ENCODE data around the gene LIG4. TPM values are rescaled to one million over a fixed set of nuclear protein-coding genes. Genes with fewer than 3 reads are reported as not detected.

Gene LIG4
- total and polyA plus RNA-seq, 7 experiments from 2014 or later, result 2.7 to 10.4 (median 9.1) TPM

GRCh38 chr13:108200781-108201398, 14.4 kb downstream of the LIG4 start:
- Histone ChIP-seq H3K27ac (ENCODE audit: low read depth, low read length) (no peak overlapping the region), H3K4me3 (ENCODE audit: low read length) (no peak overlapping the region), H3K36me3 (ENCODE audit: control insufficient read depth in 2 of 3, insufficient read depth in 3 of 3, low read length in 3 of 3) (no peaks in the 10 kb centered on the region), H3K27me3 (ENCODE audit: control insufficient read depth in 2 of 2, insufficient read depth in 2 of 2, low read length in 2 of 2) (no peaks in the 10 kb centered on the region), H3K4me1 (ENCODE audit: control insufficient read depth in 2 of 2, insufficient read depth in 2 of 2, low read length in 2 of 2) (no peaks in the 10 kb centered on the region), H3K9me3 (ENCODE audit: control insufficient read depth in 2 of 3, low read length in 3 of 3) (peaks cover 0 to 3% (median 0%) of the 10 kb centered on the region in 3 experiments)
- Mint-ChIP-seq H3K9me3 (peaks cover 0 to 19% (median 6%) of the 10 kb centered on the region in 11 donors), H3K27me3 (peaks cover 13 to 40% (median 30%) of the 10 kb centered on the region in 5 donors), H3K4me3 (no peak overlapping the region), H3K36me3 (peaks cover 0 to 9% (median 0%) of the 10 kb centered on the region in 5 donors), H3K27ac (no peak overlapping the region), H3K4me1 (peaks cover 0 to 27% (median 0%) of the 10 kb centered on the region in 7 donors)
- ATAC-seq (no peak), DNase-seq (no peak)
- POLR2A ChIA-PET, result no interaction called here
- CTCF ChIA-PET, result no interaction called here
- intact Hi-C loops (cut with micrococcal nuclease), result no loop called here

DNA sequence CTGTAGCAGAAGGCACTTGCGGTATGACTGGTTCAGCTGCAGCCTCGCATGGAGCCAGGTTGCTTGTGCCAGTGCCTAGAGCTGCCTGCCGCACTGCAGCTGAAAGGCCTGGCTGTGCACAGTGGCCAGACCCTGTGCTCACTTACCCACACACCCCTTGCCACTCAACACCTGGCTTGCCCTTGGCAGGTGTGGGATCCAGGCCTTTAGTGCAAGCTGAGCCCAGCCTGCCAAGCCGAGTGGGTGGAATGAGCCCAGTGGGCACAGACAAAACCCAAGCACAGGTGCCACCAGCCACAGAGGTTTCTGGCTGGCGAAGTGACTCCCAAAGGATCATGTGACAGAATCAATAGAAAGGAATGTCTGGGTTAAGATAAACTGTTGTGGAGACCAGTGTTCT, 19.5 kb downstream of the LIG4 start:
- H3K9me3 ChIP-seq (ENCODE audit: control insufficient read depth in 2 of 3, low read length in 3 of 3), result peaks cover 0 to 19% (median 0%) of the 10 kb centered on the region in 3 experiments
- H3K4me1 Mint-ChIP-seq, result peaks cover 0 to 1% (median 0%) of the 10 kb centered on the region in 7 donors
- H3K27ac ChIP-seq (ENCODE audit: low read depth, low read length), result no peak overlapping the region
- H3K4me1 ChIP-seq (ENCODE audit: control insufficient read depth in 2 of 2, insufficient read depth in 2 of 2, low read length in 2 of 2), result no peaks in the 10 kb centered on the region
- H3K27ac Mint-ChIP-seq, result no peak overlapping the region
- peaks cover 8 to 27% (median 14%) of the 10 kb centered on the region in 5 donors for H3K27me3 Mint-ChIP-seq
- ChIA-PET POLR2A (no interaction called here), CTCF (no interaction called here)
- no peak overlapping the region for H3K4me3 ChIP-seq (ENCODE audit: low read length)
- peaks cover 0 to 38% (median 13%) of the 10 kb centered on the region in 11 donors for H3K9me3 Mint-ChIP-seq
- H3K4me3 Mint-ChIP-seq, result no peak overlapping the region
- ATAC-seq, result no peak
- H3K36me3 Mint-ChIP-seq, result peaks cover 0 to 5% (median 4%) of the 10 kb centered on the region in 5 donors
- no peaks in the 10 kb centered on the region for H3K36me3 ChIP-seq (ENCODE audit: control insufficient read depth in 2 of 3, insufficient read depth in 3 of 3, low read length in 3 of 3)
- DNase-seq, result no peak
- intact Hi-C loops (cut with micrococcal nuclease), result no loop called here
- no peaks in the 10 kb centered on the region for H3K27me3 ChIP-seq (ENCODE audit: control insufficient read depth in 2 of 2, insufficient read depth in 2 of 2, low read length in 2 of 2)

- no peak overlapping the region for H3K4me3 ChIP-seq (ENCODE audit: low read length)
- H3K9me3 ChIP-seq (ENCODE audit: control insufficient read depth in 2 of 3, low read length in 3 of 3), result peaks cover 0 to 19% (median 0%) of the 10 kb centered on the region in 3 experiments
- Mint-ChIP-seq H3K36me3 (peaks cover 0 to 5% (median 4%) of the 10 kb centered on the region in 5 donors), H3K27me3 (peaks cover 10 to 34% (median 17%) of the 10 kb centered on the region in 5 donors), H3K9me3 (peaks cover 0 to 44% (median 13%) of the 10 kb centered on the region in 11 donors), H3K4me1 (peaks cover 0 to 1% (median 0%) of the 10 kb centered on the region in 7 donors), H3K27ac (no peak overlapping the region), H3K4me3 (no peak overlapping the region)
- ChIA-PET POLR2A (no interaction called here), CTCF (interaction anchor here (0.6 kb wide), 1 partner anchor 47 kb away, joined by 3 read pairs; no protein-coding TSS in a partner anchor)
- no peak overlapping the region for H3K27ac ChIP-seq (ENCODE audit: low read depth, low read length)
- no peaks in the 10 kb centered on the region for H3K4me1 ChIP-seq (ENCODE audit: control insufficient read depth in 2 of 2, insufficient read depth in 2 of 2, low read length in 2 of 2)
- H3K36me3 ChIP-seq (ENCODE audit: control insufficient read depth in 2 of 3, insufficient read depth in 3 of 3, low read length in 3 of 3), result no peaks in the 10 kb centered on the region
- no peaks in the 10 kb centered on the region for H3K27me3 ChIP-seq (ENCODE audit: control insufficient read depth in 2 of 2, insufficient read depth in 2 of 2, low read length in 2 of 2)
- ATAC-seq, result no peak
- no peak for DNase-seq
- intact Hi-C loops (cut with micrococcal nuclease), result no loop called here
These were observed 20.2 kb downstream of the LIG4 start for GRCh38 chr13:108195146-108195545.

DNA sequence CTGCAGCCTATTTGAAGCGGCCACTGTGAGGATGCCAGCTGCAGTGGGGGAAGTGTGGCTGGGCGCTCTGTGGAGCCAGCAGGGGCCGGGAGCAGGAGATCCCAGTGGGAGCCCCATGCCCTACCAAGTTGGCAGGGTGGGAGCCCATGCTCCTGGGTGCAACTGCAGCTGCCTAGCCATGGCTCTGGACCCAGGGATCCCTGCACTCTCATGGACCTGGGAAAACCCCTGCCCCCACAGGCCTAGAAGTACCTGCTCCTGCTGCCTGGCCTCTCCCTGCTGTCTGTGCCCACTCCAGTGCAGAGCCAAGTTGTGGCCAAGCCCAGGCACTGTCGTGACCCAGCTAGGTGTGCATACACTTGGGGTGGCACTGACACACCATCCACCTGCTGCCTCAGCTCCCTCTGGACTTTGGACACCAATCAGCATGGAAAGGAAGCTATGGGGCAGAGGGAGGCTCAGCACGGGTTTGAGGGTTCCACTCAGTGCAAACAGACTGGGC, 20.9 kb downstream of the LIG4 start:
- ATAC-seq (no peak), DNase-seq (no peak)
- H3K27ac ChIP-seq (ENCODE audit: low read depth, low read length), result no peak overlapping the region
- Mint-ChIP-seq H3K36me3 (peaks cover 0 to 5% (median under 1%) of the 10 kb centered on the region in 5 donors), H3K4me3 (no peak overlapping the region), H3K4me1 (peaks cover 0 to 1% (median 0%) of the 10 kb centered on the region in 7 donors), H3K27ac (no peak overlapping the region), H3K27me3 (peaks cover 10 to 29% (median 14%) of the 10 kb centered on the region in 5 donors), H3K9me3 (peaks cover 0 to 44% (median 12%) of the 10 kb centered on the region in 11 donors)
- CTCF ChIA-PET, result no interaction called here
- no peaks in the 10 kb centered on the region for H3K36me3 ChIP-seq (ENCODE audit: control insufficient read depth in 2 of 3, insufficient read depth in 3 of 3, low read length in 3 of 3)
- intact Hi-C loops (cut with micrococcal nuclease), result no loop called here
- no peak overlapping the region for H3K4me3 ChIP-seq (ENCODE audit: low read length)
- no peaks in the 10 kb centered on the region for H3K4me1 ChIP-seq (ENCODE audit: control insufficient read depth in 2 of 2, insufficient read depth in 2 of 2, low read length in 2 of 2)
- H3K9me3 ChIP-seq (ENCODE audit: control insufficient read depth in 2 of 3, low read length in 3 of 3), result peaks cover 0 to 19% (median 0%) of the 10 kb centered on the region in 3 experiments
- POLR2A ChIA-PET, result no interaction called here
- H3K27me3 ChIP-seq (ENCODE audit: control insufficient read depth in 2 of 2, insufficient read depth in 2 of 2, low read length in 2 of 2), result no peaks in the 10 kb centered on the region

- CTCF ChIA-PET, result no interaction called here
- no peak overlapping the region for H3K4me3 Mint-ChIP-seq
- Histone ChIP-seq H3K27me3 (ENCODE audit: control insufficient read depth in 2 of 2, insufficient read depth in 2 of 2, low read length in 2 of 2) (no peaks in the 10 kb centered on the region), H3K36me3 (ENCODE audit: control insufficient read depth in 2 of 3, insufficient read depth in 3 of 3, low read length in 3 of 3) (no peaks in the 10 kb centered on the region), H3K9me3 (ENCODE audit: control insufficient read depth in 2 of 3, low read length in 3 of 3) (peaks cover 0 to 19% (median 0%) of the 10 kb centered on the region in 3 experiments), H3K4me1 (ENCODE audit: control insufficient read depth in 2 of 2, insufficient read depth in 2 of 2, low read length in 2 of 2) (no peaks in the 10 kb centered on the region), H3K4me3 (ENCODE audit: low read length) (no peak overlapping the region), H3K27ac (ENCODE audit: low read depth, low read length) (no peak overlapping the region)
- no peak overlapping the region for H3K27ac Mint-ChIP-seq
- POLR2A ChIA-PET, result no interaction called here
- no peak for ATAC-seq
- peaks cover 0 to 44% (median 12%) of the 10 kb centered on the region in 11 donors for H3K9me3 Mint-ChIP-seq
- intact Hi-C loops (cut with micrococcal nuclease), result no loop called here
- H3K27me3 Mint-ChIP-seq, result peaks cover 10 to 31% (median 14%) of the 10 kb centered on the region in 5 donors
- peaks cover 0 to under 1% (median 0%) of the 10 kb centered on the region in 7 donors for H3K4me1 Mint-ChIP-seq
- peaks cover 0 to 5% (median 0%) of the 10 kb centered on the region in 5 donors for H3K36me3 Mint-ChIP-seq
- DNase-seq, result no peak
These were observed 21.5 kb downstream of the LIG4 start for GRCh38 chr13:108193806-108194205.

DNA sequence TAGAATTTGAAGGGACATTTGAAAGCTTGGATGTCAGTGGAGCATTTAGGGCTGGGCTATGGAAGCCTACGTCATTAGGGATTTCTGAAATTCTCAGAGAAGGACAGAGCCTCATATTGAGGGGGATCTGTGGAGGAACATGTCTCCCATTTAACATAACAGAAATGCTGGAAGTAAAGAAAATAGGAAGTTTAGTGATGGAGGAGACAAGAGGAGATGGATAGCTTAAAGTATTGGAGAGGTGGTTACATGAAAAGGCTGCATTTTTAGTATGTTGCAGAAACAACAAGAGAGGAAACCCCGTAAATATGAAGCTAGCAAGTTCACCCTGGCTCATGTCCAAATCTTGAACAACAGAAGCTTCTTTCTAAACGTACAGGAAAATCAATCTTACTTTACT, 24.4 kb downstream of the LIG4 start:
- Histone ChIP-seq H3K36me3 (ENCODE audit: control insufficient read depth in 2 of 3, insufficient read depth in 3 of 3, low read length in 3 of 3) (no peaks in the 10 kb centered on the region), H3K4me3 (ENCODE audit: low read length) (no peak overlapping the region), H3K4me1 (ENCODE audit: control insufficient read depth in 2 of 2, insufficient read depth in 2 of 2, low read length in 2 of 2) (no peaks in the 10 kb centered on the region), H3K27ac (ENCODE audit: low read depth, low read length) (no peak overlapping the region), H3K27me3 (ENCODE audit: control insufficient read depth in 2 of 2, insufficient read depth in 2 of 2, low read length in 2 of 2) (no peaks in the 10 kb centered on the region), H3K9me3 (ENCODE audit: control insufficient read depth in 2 of 3, low read length in 3 of 3) (peaks cover 0 to 17% (median 0%) of the 10 kb centered on the region in 3 experiments)
- no peak overlapping the region for H3K4me3 Mint-ChIP-seq
- CTCF ChIA-PET, result interaction anchor here (0.6 kb wide), 1 partner anchor 133 kb away, joined by 3 read pairs; no protein-coding TSS in a partner anchor
- peaks cover 0 to 5% (median 0%) of the 10 kb centered on the region in 5 donors for H3K36me3 Mint-ChIP-seq
- POLR2A ChIA-PET, result no interaction called here
- intact Hi-C loops (cut with micrococcal nuclease), result no loop called here
- peaks cover 0 to 36% (median 10%) of the 10 kb centered on the region in 11 donors for H3K9me3 Mint-ChIP-seq
- DNase-seq (no peak), ATAC-seq (no peak)
- H3K4me1 Mint-ChIP-seq, result no peaks in the 10 kb centered on the region
- no peak overlapping the region for H3K27ac Mint-ChIP-seq
- H3K27me3 Mint-ChIP-seq, result peaks cover 3 to 18% (median 14%) of the 10 kb centered on the region in 5 donors

Data from naive thymus-derived CD4-positive, alpha-beta T cell (primary cell).